ENCODE results near the gene MMP7. TPM values are rescaled to one million over a fixed set of nuclear protein-coding genes. Genes with fewer than 3 reads are reported as not detected.
A peak's percentile ranks its signal among the peaks of the same experiment; 100 is the strongest.

MMP7 gene, protein sequence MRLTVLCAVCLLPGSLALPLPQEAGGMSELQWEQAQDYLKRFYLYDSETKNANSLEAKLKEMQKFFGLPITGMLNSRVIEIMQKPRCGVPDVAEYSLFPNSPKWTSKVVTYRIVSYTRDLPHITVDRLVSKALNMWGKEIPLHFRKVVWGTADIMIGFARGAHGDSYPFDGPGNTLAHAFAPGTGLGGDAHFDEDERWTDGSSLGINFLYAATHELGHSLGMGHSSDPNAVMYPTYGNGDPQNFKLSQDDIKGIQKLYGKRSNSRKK
- total RNA-seq: not detected
- polyA plus RNA-seq (2013, experiment 1 of 2): not detected
- not detected for polyA plus RNA-seq (2013, experiment 2 of 2)
- total RNA-seq: 0 to 1.0 (median 0.06) reads per million in 172 experiments

DNA sequence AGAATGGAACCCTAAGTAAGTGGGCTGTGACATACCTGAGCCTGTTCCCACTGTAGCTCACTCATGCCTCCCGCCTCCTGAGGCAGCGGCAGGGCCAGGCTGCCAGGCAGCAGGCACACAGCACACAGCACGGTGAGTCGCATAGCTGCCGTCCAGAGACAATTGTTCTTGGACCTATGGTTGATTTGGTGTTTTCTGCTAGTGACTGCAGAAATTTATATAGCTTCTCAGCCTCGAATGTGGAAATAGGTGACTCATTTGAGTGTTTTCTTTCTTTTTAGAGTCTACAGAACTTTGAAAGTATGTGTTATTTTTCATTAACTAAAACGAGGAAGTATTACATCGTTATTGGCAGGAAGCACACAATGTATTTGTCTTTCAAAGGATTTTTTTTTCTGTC, at the start of gene MMP7:
MMP7 (minus strand) TSS at position 190 of the 400 bp plus-strand sequence; CDS start at position 143, 47 bp downstream.
- ChIA-PET CTCF (no interaction called here), POLR2A (no interaction called here)
- Histone ChIP-seq H3K27me3 (ENCODE audit: control insufficient read depth in 1 of 2, insufficient read depth in 2 of 2, low read length in 2 of 2) (no peaks in the 10 kb centered on the region), H3K27ac (ENCODE audit: low read depth in 1 of 2, low read length in 2 of 2) (no peak within 1 kb of the TSS), H3K36me3 (ENCODE audit: insufficient read depth, low read length) (no peaks in the 10 kb centered on the region), H3K4me3 (ENCODE audit: low read length) (no peak within 1 kb of the TSS), H3K4me1 (ENCODE audit: insufficient read depth, low read length) (peaks cover 3% of the 10 kb centered on the region), H3K9me3 (ENCODE audit: control insufficient read depth in 1 of 2, insufficient read depth in 1 of 2, low read length in 2 of 2) (no peaks in the 10 kb centered on the region)
- Mint-ChIP-seq H3K27ac (no peak within 1 kb of the TSS), H3K4me3 (peak within 1 kb of the TSS; percentile 16), H3K4me1 (ENCODE audit: low read depth) (no peaks in the 10 kb centered on the region), H3K36me3 (ENCODE audit: low read depth) (no peaks in the 10 kb centered on the region), H3K9me3 (no peaks in the 10 kb centered on the region), H3K27me3 (peaks cover 7% of the 10 kb centered on the region)
- ATAC-seq (ENCODE audit: poor library complexity): no peak
- intact Hi-C loops (cut with DNase I, micrococcal nuclease): no loop called here
- TF ChIP-seq, protein P1, sequence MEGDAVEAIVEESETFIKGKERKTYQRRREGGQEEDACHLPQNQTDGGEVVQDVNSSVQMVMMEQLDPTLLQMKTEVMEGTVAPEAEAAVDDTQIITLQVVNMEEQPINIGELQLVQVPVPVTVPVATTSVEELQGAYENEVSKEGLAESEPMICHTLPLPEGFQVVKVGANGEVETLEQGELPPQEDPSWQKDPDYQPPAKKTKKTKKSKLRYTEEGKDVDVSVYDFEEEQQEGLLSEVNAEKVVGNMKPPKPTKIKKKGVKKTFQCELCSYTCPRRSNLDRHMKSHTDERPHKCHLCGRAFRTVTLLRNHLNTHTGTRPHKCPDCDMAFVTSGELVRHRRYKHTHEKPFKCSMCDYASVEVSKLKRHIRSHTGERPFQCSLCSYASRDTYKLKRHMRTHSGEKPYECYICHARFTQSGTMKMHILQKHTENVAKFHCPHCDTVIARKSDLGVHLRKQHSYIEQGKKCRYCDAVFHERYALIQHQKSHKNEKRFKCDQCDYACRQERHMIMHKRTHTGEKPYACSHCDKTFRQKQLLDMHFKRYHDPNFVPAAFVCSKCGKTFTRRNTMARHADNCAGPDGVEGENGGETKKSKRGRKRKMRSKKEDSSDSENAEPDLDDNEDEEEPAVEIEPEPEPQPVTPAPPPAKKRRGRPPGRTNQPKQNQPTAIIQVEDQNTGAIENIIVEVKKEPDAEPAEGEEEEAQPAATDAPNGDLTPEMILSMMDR (IDR thresholded peaks at IDR 0.05): no peak
- peak in 1 of 14 experiments; percentile 6 for DNase-seq

DNA sequence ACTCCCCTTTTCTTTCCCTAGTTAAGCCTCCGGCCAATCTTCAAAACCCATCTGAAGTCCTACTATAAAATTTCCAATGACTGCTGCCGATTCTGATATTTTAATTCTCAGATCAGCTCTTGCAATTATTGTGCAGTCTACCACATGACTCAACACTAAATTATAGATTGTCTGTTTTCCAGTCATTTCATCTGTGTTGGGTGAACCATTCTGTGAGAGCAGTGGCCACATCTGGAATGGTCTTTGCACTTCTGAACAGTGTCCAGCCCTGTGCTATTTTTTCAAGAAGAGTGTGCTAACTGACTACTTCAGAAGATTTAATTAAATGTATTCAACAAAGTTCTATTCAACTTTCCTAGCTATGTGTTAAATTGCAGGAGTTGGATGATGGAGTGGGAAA, 47.2 kb upstream of the MMP7 start:
- Mint-ChIP-seq H3K27ac (no peak overlapping the region), H3K4me3 (no peak overlapping the region), H3K36me3 (ENCODE audit: low read depth) (no peaks in the 10 kb centered on the region), H3K27me3 (no peaks in the 10 kb centered on the region), H3K4me1 (ENCODE audit: low read depth) (peaks cover 22% of the 10 kb centered on the region), H3K9me3 (peaks cover 6% of the 10 kb centered on the region)
- Histone ChIP-seq H3K9me3 (ENCODE audit: control insufficient read depth in 1 of 2, insufficient read depth in 1 of 2, low read length in 2 of 2) (no peaks in the 10 kb centered on the region), H3K27me3 (ENCODE audit: control insufficient read depth in 1 of 2, insufficient read depth in 2 of 2, low read length in 2 of 2) (no peaks in the 10 kb centered on the region), H3K4me3 (ENCODE audit: low read length) (no peak overlapping the region), H3K27ac (ENCODE audit: low read depth in 1 of 2, low read length in 2 of 2) (no peak overlapping the region), H3K36me3 (ENCODE audit: insufficient read depth, low read length) (no peaks in the 10 kb centered on the region), H3K4me1 (ENCODE audit: insufficient read depth, low read length) (peaks cover 8% of the 10 kb centered on the region)
- TF ChIP-seq, protein P1 (IDR thresholded peaks at IDR 0.05): no peak
- DNase-seq (no peak), ATAC-seq (ENCODE audit: poor library complexity) (no peak)
- intact Hi-C loops (cut with DNase I, micrococcal nuclease): no loop called here
- POLR2A ChIA-PET: no interaction called here
- CTCF ChIA-PET: no interaction called here

DNA sequence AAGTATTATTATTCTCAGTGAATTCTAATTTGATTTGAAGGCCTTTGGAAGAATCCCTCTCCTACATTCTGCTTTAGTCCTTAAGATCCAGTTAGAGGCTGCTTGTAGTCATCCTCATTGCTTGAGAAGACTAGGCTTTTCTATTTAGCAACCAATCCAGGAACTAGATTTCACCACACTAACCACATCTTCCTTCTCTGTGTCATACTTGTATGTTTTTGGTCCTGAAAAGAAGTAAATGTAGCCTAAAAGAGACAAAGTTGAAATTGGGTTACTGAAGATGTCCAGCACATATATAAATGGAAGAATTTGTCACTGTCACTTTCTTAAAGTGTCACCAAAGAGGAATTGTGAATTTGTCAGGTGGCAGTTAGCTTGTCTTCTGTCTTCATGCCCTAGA, 46.6 kb upstream of the MMP7 start:
- Mint-ChIP-seq H3K27me3 (no peaks in the 10 kb centered on the region), H3K36me3 (ENCODE audit: low read depth) (no peaks in the 10 kb centered on the region), H3K27ac (peak overlapping the region; percentile 7), H3K4me1 (ENCODE audit: low read depth) (peaks cover 22% of the 10 kb centered on the region), H3K4me3 (no peak overlapping the region), H3K9me3 (peaks cover 6% of the 10 kb centered on the region)
- peak in 3 of 14 experiments; percentile 37 to 60 (median 45) for DNase-seq
- no peaks in the 10 kb centered on the region for H3K9me3 ChIP-seq (ENCODE audit: control insufficient read depth in 1 of 2, insufficient read depth in 1 of 2, low read length in 2 of 2)
- TF ChIP-seq, protein P1 (IDR thresholded peaks at IDR 0.05): no peak
- ChIA-PET POLR2A (no interaction called here), CTCF (interaction anchor here (1.0 kb wide), 1 partner anchor 17 kb away, joined by 3 read pairs; no protein-coding TSS in a partner anchor)
- no peak overlapping the region for H3K27ac ChIP-seq (ENCODE audit: low read depth in 1 of 2, low read length in 2 of 2)
- peak; percentile 58 for ATAC-seq (ENCODE audit: poor library complexity)
- intact Hi-C loops (cut with DNase I, micrococcal nuclease): no loop called here
- no peak overlapping the region for H3K4me3 ChIP-seq (ENCODE audit: low read length)
- H3K27me3 ChIP-seq (ENCODE audit: control insufficient read depth in 1 of 2, insufficient read depth in 2 of 2, low read length in 2 of 2): no peaks in the 10 kb centered on the region
- H3K36me3 ChIP-seq (ENCODE audit: insufficient read depth, low read length): no peaks in the 10 kb centered on the region
- peaks cover 8% of the 10 kb centered on the region for H3K4me1 ChIP-seq (ENCODE audit: insufficient read depth, low read length)

Measured in CD4-positive, alpha-beta T cell (primary cell).